MCF 10A (cell line): ENCODE results near the gene MAGEB10. TPM values are rescaled to one million over a fixed set of nuclear protein-coding genes. Genes with fewer than 3 reads are reported as not detected.

Experiments used
- BruUV-seq: library from RNA; stranded (reverse); fragments of 400-500 nt; replicated peaks from 2 replicates; lab custom pipeline; 2021; lab: Mats Ljungman, UMichigan
- CTCF ChIA-PET: fragments of 300-600 bp; sonication (Branson Sonifier 250); formaldehyde crosslinking; extraction: SDS; loops from one replicate; lab custom pipeline; 2021; ENCODE audit warnings: antibody characterized with exemption, inconsistent platforms; lab: Yijun Ruan, JAX
- POLR2A ChIA-PET: fragments of 300-600, 350-650 bp; sonication (Branson Sonifier 250); formaldehyde crosslinking; extraction: SDS; loops from one replicate; lab custom pipeline; 2020; ENCODE audit warnings: antibody characterized with exemption, inconsistent platforms; lab: Yijun Ruan, JAX
- DNase-seq: peaks from one replicate; pipeline ENCODE4 v3.0.0-alpha.2; 2018; ENCODE audit not compliant: unreplicated experiment
- H3K27ac Mint-ChIP-seq: one replicate; pipeline ENCODE4 v1.8.0; 2022; ENCODE audit warnings: mild to moderate bottlenecking, low read depth, mixed read lengths; ENCODE audit not compliant: unreplicated experiment
- H3K27me3 Mint-ChIP-seq: one replicate; pipeline ENCODE4 v1.8.0; 2022; ENCODE audit warnings: mixed read lengths; ENCODE audit not compliant: insufficient read depth, unreplicated experiment
- H3K36me3 Mint-ChIP-seq: one replicate; pipeline ENCODE4 v1.8.0; 2022; ENCODE audit warnings: mild to moderate bottlenecking, moderate library complexity, mixed read lengths; ENCODE audit not compliant: insufficient read depth, unreplicated experiment
- H3K4me1 Mint-ChIP-seq: one replicate; pipeline ENCODE4 v1.8.0; 2022; ENCODE audit warnings: mixed read lengths; ENCODE audit not compliant: insufficient read depth, unreplicated experiment
- H3K4me3 Mint-ChIP-seq: one replicate; pipeline ENCODE4 v1.8.0; 2022; ENCODE audit warnings: mild to moderate bottlenecking, moderate library complexity, mixed read lengths; ENCODE audit not compliant: unreplicated experiment
- H3K9me3 Mint-ChIP-seq: one replicate; pipeline ENCODE4 v1.8.0; 2022; ENCODE audit warnings: mixed read lengths; ENCODE audit not compliant: unreplicated experiment
- CTCF ChIP-seq: fragments of 200-600 bp; IDR thresholded peaks from one replicate; pipeline ENCODE4 v1.8.0; 2022; ENCODE audit warnings: antibody characterized with exemption, mild to moderate bottlenecking; ENCODE audit not compliant: unreplicated experiment
- intact Hi-C: fragments of 100-400 bp; cut with micrococcal nuclease; formaldehyde crosslinking; loops from 2 replicates; pipeline ENCODE4 v1.14.1; 2022
- total RNA-seq: library from RNA; stranded (reverse); gene quantifications from 2 replicates; pipeline ENCODE4 v1.2.3, GENCODE V29; 2022

Gene MAGEB10
- total RNA-seq, 1 experiment from 2014 or later: not detected

- no peaks in the 10 kb centered on the region for H3K27me3 Mint-ChIP-seq
- H3K4me1 Mint-ChIP-seq: no peaks in the 10 kb centered on the region
- no TSS peak for BruUV-seq
- H3K4me3 Mint-ChIP-seq: no peak overlapping the region
- H3K9me3 Mint-ChIP-seq: no peaks in the 10 kb centered on the region
- ChIA-PET POLR2A (no interaction called here), CTCF (no interaction called here)
- TF ChIP-seq CTCF: no peak
- H3K36me3 Mint-ChIP-seq: no peaks in the 10 kb centered on the region
- no peak overlapping the region for H3K27ac Mint-ChIP-seq
- intact Hi-C loops: no loop called here
- no peak for DNase-seq
Measured at GRCh38 chrX:27842859-27843258, 35.1 kb downstream of the MAGEB10 start.

- Mint-ChIP-seq H3K27ac (no peak overlapping the region), H3K4me3 (no peak overlapping the region), H3K9me3 (no peaks in the 10 kb centered on the region), H3K27me3 (no peaks in the 10 kb centered on the region), H3K36me3 (no peaks in the 10 kb centered on the region), H3K4me1 (no peaks in the 10 kb centered on the region)
- DNase-seq: no peak
- CTCF ChIA-PET: no interaction called here
- POLR2A ChIA-PET: no interaction called here
- BruUV-seq: no TSS peak
- TF ChIP-seq CTCF: no peak
- intact Hi-C loops: no loop called here
Measured at GRCh38 chrX:27860337-27860736, 52.5 kb downstream of the MAGEB10 start.

GRCh38 chrX:27863809-27864208 is 56.0 kb downstream of the MAGEB10 start:
- no peak for TF ChIP-seq CTCF
- Mint-ChIP-seq H3K27me3 (no peaks in the 10 kb centered on the region), H3K9me3 (no peaks in the 10 kb centered on the region), H3K27ac (no peak overlapping the region), H3K4me1 (no peaks in the 10 kb centered on the region), H3K36me3 (no peaks in the 10 kb centered on the region), H3K4me3 (no peak overlapping the region)
- no peak for DNase-seq
- ChIA-PET POLR2A (no interaction called here), CTCF (interaction anchor here (0.7 kb wide), 1 partner anchor 12 kb away, joined by 3 read pairs; no protein-coding TSS in a partner anchor)
- BruUV-seq: no TSS peak
- intact Hi-C loops: no loop called here

Other genes with a start within 250 kb of the MAGEB10 start
- not detected in 2 replicates for gene DCAF8L2, start 217.6 kb upstream of the MAGEB10 start, total RNA-seq
- not detected in 2 replicates for gene DCAF8L1, start 173.5 kb downstream of the MAGEB10 start, total RNA-seq